ENCODE measurements around the gene CALML3.

Gene CALML3

GRCh38 chr10:5550250-5550545 lies 25.4 kb downstream of the CALML3 start:
- TF ChIP-seq CTCF (conservative IDR thresholded peaks at IDR 0.05; ENCODE audit: low read depth, low read length), result no peak
- no peak overlapping the region for H3K4me3 ChIP-seq (ENCODE audit: low read length)
- no peak for DNase-seq (ENCODE audit: low read depth)

DNA sequence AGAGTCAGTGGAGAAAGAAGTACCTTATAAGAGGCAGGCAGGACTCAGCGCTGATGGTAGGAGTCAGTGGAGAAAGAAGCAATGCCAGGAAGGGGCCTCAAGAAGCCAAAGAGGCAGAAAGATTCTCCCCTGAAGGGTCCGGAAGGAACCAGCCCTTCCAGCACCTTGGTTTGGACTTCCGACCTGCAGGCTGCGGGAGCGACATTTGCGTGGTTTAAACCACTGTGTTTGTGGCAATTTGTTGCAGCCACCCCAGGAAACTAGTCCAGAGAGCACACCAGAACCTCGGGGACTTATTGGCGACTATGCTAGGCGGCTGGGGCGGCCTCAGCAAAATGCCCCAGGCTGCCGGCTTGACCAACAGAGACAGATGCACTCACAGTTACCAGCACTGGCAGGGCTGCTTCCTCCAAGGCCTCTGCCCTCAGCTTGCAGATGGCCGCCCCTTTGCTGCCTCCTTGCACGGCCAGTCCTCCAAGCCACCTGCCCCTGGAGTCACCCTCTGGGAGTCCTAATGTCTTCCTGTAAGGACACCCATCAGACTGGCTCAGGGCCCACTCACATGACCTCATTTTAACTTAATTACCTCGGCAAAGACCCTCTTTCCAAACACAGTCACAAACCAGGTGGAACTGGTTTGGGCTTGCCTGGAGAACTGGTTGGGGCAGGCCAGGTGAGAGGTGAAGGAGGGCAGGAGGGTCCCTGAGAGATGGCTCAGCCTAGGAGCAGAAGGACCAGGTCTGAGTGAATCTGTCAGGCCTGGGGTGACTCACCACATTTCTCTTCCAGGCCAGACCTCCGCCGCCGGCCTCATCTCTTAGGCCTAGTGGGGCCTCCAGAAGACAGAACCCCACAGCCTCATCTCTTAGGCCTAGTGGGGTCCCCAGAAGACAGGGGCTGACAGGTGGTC lies 26.1 kb downstream of the CALML3 start:
- no peak overlapping the region for H3K4me3 ChIP-seq (ENCODE audit: low read length)
- no peak for TF ChIP-seq CTCF (conservative IDR thresholded peaks at IDR 0.05; ENCODE audit: low read depth, low read length)
- no peak for DNase-seq (ENCODE audit: low read depth)

DNA sequence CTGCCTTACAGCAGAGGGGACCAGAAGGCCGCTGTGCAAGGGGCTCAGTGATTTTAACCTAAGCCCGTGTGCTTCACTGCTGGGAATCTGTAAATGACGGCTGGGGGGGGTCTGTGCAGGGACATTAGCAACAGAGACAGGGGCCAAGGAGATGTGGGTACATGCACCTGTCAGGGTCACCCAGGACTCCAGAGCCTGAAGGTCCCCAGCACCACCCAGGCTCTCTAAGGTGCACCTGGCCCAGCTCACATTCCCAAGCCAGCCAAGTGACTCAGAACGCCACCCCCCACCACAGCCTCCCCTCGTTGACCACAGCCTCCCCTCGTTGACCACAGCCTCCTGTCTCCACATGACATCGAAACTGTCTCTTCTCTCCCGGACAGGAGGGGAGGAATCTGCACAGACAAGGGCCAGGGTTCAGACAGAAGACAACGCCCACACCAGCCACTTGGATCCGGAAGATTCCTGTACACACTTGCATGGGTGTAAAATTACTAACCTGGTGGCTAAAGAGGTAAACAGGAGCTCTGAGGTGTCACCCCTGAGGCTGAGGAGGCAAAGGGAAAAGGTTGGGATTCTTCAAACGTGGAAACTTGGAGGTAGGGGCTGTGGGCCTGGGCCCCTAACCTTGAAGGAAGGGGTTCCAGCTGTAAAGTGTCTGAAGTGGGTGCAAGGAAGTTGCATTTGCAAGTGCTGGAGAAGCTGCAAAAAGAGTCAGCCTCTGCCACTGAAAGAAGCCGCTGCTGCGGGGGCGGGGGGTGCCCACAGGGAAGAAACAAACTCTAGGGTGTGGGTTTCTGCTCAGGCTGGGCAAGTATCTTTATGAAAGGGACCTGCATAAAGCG lies 27.0 kb downstream of the CALML3 start:
- no peak for DNase-seq (ENCODE audit: low read depth)
- no peak for TF ChIP-seq CTCF (conservative IDR thresholded peaks at IDR 0.05; ENCODE audit: low read depth, low read length)
- no peak overlapping the region for H3K4me3 ChIP-seq (ENCODE audit: low read length)

GRCh38 chr10:5552376-5553321 lies 27.9 kb downstream of the CALML3 start:
- no peak for TF ChIP-seq CTCF (conservative IDR thresholded peaks at IDR 0.05; ENCODE audit: low read depth, low read length)
- no peak overlapping the region for H3K4me3 ChIP-seq (ENCODE audit: low read length)
- no peak for DNase-seq (ENCODE audit: low read depth)

DNA sequence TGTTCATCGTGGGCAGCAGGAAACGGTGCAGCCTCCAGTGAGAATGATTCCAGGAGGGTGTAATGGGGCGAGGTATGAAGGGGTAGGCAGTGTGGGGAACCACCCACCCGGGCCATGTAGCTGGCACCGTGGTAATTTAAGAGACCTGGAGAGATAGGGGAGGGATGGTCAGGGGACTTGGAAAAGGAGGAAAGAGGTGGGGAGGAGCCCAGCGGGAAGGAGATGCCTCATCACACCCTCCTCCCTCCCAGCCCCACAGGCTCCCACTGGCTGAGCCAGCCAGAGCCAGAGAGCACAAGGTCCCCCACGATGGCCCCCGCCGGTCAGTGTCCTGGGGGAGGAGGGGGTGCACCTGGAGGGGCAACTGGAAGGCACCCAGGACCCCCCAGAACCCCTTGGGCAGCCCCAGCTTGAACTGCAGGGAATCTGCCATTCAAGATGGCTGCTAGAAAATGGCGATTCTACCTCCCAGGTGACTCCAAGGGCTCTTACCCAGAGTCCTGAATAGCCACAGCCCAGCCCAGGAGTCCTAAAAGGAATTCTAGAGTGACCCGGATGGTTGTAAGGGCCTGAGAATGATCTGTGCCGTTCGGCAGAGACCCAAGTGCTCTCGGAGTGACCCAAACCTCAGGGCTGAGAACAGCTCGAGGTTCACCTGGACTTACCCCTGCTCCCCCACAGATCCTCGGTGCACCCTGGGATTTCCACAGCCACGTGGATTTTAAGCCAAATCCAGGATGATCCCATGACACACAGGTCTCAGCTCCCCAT lies 28.8 kb downstream of the CALML3 start:
- H3K4me3 ChIP-seq (ENCODE audit: low read length), result no peak overlapping the region
- no peak for DNase-seq (ENCODE audit: low read depth)
- TF ChIP-seq CTCF (conservative IDR thresholded peaks at IDR 0.05; ENCODE audit: low read depth, low read length), result no peak

DNA sequence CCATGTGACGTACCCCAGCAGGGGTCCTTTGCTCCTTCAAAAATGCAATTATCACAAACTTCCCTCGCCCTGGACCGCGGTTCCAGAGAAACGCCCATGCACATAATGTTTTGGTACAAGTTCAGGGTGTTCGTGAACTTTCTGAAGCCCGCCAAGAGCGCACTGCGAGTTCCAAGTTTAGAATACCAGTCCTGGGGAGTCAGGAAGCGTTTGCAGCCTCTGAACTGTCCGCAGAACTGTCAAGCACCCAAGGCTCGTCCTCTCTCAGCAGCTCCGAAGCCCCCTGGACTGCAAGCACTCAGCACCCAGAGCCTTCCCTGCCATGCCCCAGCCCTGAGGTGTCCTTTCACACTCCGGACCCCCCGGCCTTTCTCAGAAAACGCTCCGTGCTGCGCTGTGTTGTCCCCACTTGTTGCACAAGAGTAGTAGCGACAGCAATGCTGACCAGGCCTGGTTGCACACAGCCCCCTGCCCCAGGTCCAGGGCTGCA lies 30.3 kb downstream of the CALML3 start:
- DNase-seq (ENCODE audit: low read depth), result no peak
- H3K4me3 ChIP-seq (ENCODE audit: low read length), result no peak overlapping the region
- no peak for TF ChIP-seq CTCF (conservative IDR thresholded peaks at IDR 0.05; ENCODE audit: low read depth, low read length)
